Smooth muscle cell (in vitro differentiated cells): ENCODE results near the gene TMEM273. TPM values are rescaled to one million over a fixed set of nuclear protein-coding genes. Genes with fewer than 3 reads are reported as not detected.

Experiments used
- DNase-seq: peaks from one replicate; lab custom pipeline; 2025; ENCODE audit not compliant: unreplicated experiment; lab: John Stamatoyannopoulos, UW
- H2AFZ ChIP-seq: fragments of 200-600 bp; sonication (generic); 2 replicates; pipeline ENCODE4 v1.6.0; 2016; ENCODE audit warnings: antibody characterized with exemption, low read depth, mild to moderate bottlenecking
- H3F3A ChIP-seq: fragments of 200-600 bp; sonication (generic); 2 replicates; pipeline ENCODE4 v1.6.0; 2017; ENCODE audit warnings: antibody characterized with exemption, low read depth
- H3K27ac ChIP-seq: fragments of 200-600 bp; sonication (generic); 2 replicates; pipeline ENCODE4 v1.5.1; 2016; ENCODE audit warnings: low read depth, mild to moderate bottlenecking
- H3K27me3 ChIP-seq: fragments of 200-600 bp; sonication (generic); 2 replicates; pipeline ENCODE4 v1.6.1; 2016; ENCODE audit warnings: low read depth, mild to moderate bottlenecking
- H3K36me3 ChIP-seq: fragments of 200-600 bp; sonication (generic); 2 replicates; pipeline ENCODE4 v1.5.1; 2016; ENCODE audit warnings: low read depth
- H3K4me1 ChIP-seq: fragments of 200-600 bp; sonication (generic); 2 replicates; pipeline ENCODE4 v1.5.1; 2016; ENCODE audit warnings: low read depth
- H3K4me2 ChIP-seq: fragments of 200-600 bp; sonication (generic); 2 replicates; pipeline ENCODE4 v1.6.0; 2016; ENCODE audit warnings: mild to moderate bottlenecking
- H3K4me3 ChIP-seq: fragments of 200-600 bp; sonication (generic); 2 replicates; pipeline ENCODE4 v1.5.1; 2016; ENCODE audit warnings: mild to moderate bottlenecking
- H3K79me2 ChIP-seq: fragments of 200-600 bp; sonication (generic); 2 replicates; pipeline ENCODE4 v1.6.0; 2016; ENCODE audit warnings: low read depth, mild to moderate bottlenecking
- H3K9ac ChIP-seq: fragments of 200-600 bp; sonication (generic); 2 replicates; pipeline ENCODE4 v1.6.0; 2016; ENCODE audit warnings: low read depth
- H3K9me3 ChIP-seq: fragments of 200-600 bp; sonication (generic); replicated peaks from 2 replicates; pipeline ENCODE4 v1.5.1; 2016; ENCODE audit warnings: low read depth
- H4K20me1 ChIP-seq: fragments of 200-600 bp; sonication (generic); 2 replicates; pipeline ENCODE4 v1.6.0; 2016; ENCODE audit warnings: low read depth
- WGBS: methylation state at CpG from one replicate; pipeline ENCODE4 v1.1.7; 2016; ENCODE audit warnings: low lambda C conversion rate; 5-methylcytosine and 5-hydroxymethylcytosine counted together
- polyA plus RNA-seq: library from polyadenylated mRNA; unstranded; fragments of >200 nt; fragmentation: Nextera tagmentation; extraction: Ambion mirVana; gene quantifications from 2 replicates; pipeline ENCODE4 v1.2.1, GENCODE V29; 2016
- total RNA-seq: library from RNA; depleted of rRNA; stranded (reverse); fragments of >200 nt; gene quantifications from 2 replicates; pipeline ENCODE4 v1.2.3, GENCODE V29; 2014
- TF ChIP-seq, protein P1 (sequence below): fragments of 200-600 bp; sonication (generic); IDR thresholded peaks from 2 replicates; pipeline ENCODE4 v1.5.1; 2017; ENCODE audit warnings: borderline replicate concordance, mild to moderate bottlenecking, antibody characterized with exemption; ENCODE audit not compliant: insufficient read depth, poor library complexity, severe bottlenecking

The TMEM273 gene
- total and polyA plus RNA-seq, 2 experiments from 2014 or later: 0.09 TPM; not detected in 1

GRCh38 chr10:49133706-49134248 is 54.4 kb downstream of the TMEM273 start, which contains the start of gene FAM170B:
FAM170B (minus strand) TSS chr10:49134021; CDS start chr10:49133918, 103 bp downstream.
- H3K9ac ChIP-seq: no peak within 1 kb of the TSS
- no peak within 1 kb of the TSS for H3K4me2 ChIP-seq
- no peak within 1 kb of the TSS for H3K27ac ChIP-seq
- no peaks in the 10 kb centered on the region for H3K79me2 ChIP-seq
- H3K9me3 ChIP-seq: no peaks in the 10 kb centered on the region
- H3F3A ChIP-seq: no peaks in the 10 kb centered on the region
- no peaks in the 10 kb centered on the region for H3K4me1 ChIP-seq
- H2AFZ ChIP-seq: no peak within 1 kb of the TSS
- TF ChIP-seq, protein P1, sequence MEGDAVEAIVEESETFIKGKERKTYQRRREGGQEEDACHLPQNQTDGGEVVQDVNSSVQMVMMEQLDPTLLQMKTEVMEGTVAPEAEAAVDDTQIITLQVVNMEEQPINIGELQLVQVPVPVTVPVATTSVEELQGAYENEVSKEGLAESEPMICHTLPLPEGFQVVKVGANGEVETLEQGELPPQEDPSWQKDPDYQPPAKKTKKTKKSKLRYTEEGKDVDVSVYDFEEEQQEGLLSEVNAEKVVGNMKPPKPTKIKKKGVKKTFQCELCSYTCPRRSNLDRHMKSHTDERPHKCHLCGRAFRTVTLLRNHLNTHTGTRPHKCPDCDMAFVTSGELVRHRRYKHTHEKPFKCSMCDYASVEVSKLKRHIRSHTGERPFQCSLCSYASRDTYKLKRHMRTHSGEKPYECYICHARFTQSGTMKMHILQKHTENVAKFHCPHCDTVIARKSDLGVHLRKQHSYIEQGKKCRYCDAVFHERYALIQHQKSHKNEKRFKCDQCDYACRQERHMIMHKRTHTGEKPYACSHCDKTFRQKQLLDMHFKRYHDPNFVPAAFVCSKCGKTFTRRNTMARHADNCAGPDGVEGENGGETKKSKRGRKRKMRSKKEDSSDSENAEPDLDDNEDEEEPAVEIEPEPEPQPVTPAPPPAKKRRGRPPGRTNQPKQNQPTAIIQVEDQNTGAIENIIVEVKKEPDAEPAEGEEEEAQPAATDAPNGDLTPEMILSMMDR: no peak
- no peak within 1 kb of the TSS for H3K4me3 ChIP-seq
- H4K20me1 ChIP-seq: no peaks in the 10 kb centered on the region
- 82% methylated on average over 5 of the region's 5 CpGs for WGBS
- DNase-seq: no peak
- no peaks in the 10 kb centered on the region for H3K27me3 ChIP-seq
- H3K36me3 ChIP-seq: no peaks in the 10 kb centered on the region

DNA sequence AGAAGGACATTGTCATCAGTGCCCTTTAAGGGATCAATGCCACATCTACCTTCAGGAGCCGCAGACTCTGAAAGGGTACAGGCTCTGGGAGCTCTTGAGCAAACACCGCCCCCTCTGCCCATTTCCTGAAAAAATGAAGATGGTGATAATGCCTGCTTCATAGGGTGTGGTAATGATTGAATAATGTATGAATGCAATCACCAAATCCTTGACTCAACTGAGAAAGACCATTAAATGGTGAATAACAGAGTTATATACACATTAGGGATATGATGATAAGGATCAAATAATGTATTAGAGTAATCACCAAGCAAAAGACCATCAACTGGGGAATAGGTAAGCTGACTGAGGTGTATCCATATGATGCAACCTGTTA is 55.8 kb downstream of the TMEM273 start:
- Histone ChIP-seq H3K9me3 (no peaks in the 10 kb centered on the region), H3K27ac (no peak overlapping the region), H3K9ac (no peak overlapping the region), H3K27me3 (no peaks in the 10 kb centered on the region), H2AFZ (no peak overlapping the region), H4K20me1 (no peaks in the 10 kb centered on the region), H3K4me1 (no peaks in the 10 kb centered on the region), H3K79me2 (no peaks in the 10 kb centered on the region), H3F3A (no peaks in the 10 kb centered on the region), H3K4me2 (no peak overlapping the region), H3K4me3 (no peak overlapping the region), H3K36me3 (no peaks in the 10 kb centered on the region)
- 92% methylated on average over 2 of the region's 2 CpGs for WGBS
- DNase-seq: no peak
- TF ChIP-seq, protein P1: no peak

- no peak overlapping the region for H3K27ac ChIP-seq
- no peaks in the 10 kb centered on the region for H3F3A ChIP-seq
- H3K9ac ChIP-seq: no peak overlapping the region
- no peaks in the 10 kb centered on the region for H4K20me1 ChIP-seq
- H3K36me3 ChIP-seq: no peaks in the 10 kb centered on the region
- no peaks in the 10 kb centered on the region for H3K4me1 ChIP-seq
- no peaks in the 10 kb centered on the region for H3K79me2 ChIP-seq
- TF ChIP-seq, protein P1: no peak
- no peak overlapping the region for H3K4me2 ChIP-seq
- no peaks in the 10 kb centered on the region for H3K9me3 ChIP-seq
- no peak overlapping the region for H2AFZ ChIP-seq
- WGBS: 93% methylated on average over 36 of the region's 37 CpGs
- no peak for DNase-seq
- no peak overlapping the region for H3K4me3 ChIP-seq
- H3K27me3 ChIP-seq: no peaks in the 10 kb centered on the region
These were observed 56.5 kb downstream of the TMEM273 start for GRCh38 chr10:49131507-49132361.
